8988T (cell line): ENCODE results near the gene ZNF808.
"Not testable (repeated sequence)": the region's sequence is repeated elsewhere in the genome, so short reads cannot be mapped to it uniquely, and the experiment has no call there.

Experiments used
- DNase-seq: peaks from one replicate; pipeline ENCODE4 v3.0.0; 2011

Gene ZNF808

GRCh38 chr19:52538815-52539214, 11.3 kb downstream of the ZNF808 start:
- not testable (repeated sequence) for DNase-seq

DNA sequence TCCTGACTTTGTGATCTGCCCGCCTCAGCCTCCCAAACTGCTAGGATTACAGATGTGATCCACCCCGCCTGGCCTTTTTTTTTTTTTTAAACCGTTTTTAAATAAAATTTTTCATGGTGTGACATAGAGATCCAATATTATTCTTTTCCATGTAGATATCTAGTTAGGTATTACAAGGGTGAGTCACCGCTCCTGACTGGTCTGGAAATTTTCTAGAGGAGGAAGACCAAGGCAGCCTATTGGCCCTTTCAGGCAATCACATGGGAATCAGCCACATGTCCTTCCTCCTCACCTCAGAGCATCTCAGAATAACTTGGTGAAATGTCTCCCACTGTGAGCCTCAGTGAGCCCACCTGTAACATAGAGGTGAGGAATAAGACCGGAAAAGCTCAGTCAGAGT, 13.7 kb downstream of the ZNF808 start:
- DNase-seq = not testable (repeated sequence)

DNA sequence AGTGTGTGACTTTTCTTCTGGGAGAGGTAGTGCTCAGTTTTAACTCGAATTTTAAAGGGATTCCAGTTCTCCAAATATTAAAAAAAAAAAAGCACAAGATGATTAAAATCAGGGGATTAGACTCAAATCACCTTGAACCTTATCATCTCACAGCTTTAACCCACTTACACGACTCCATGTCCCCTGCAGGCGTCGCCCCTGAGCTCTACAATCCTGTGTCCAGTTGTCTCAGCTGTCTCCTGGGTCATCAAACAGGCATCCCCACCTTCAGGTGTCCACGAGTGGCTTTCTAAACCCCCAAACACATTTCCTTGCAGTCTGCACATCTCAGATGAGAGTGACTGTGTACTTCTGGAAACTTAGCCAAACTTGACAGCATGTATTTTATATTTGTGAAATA, 14.1 kb downstream of the ZNF808 start:
- no peak for DNase-seq

- DNase-seq = not testable (repeated sequence)
These were observed 15.1 kb downstream of the ZNF808 start for GRCh38 chr19:52542541-52542940.

GRCh38 chr19:52542984-52543664, 15.7 kb downstream of the ZNF808 start:
- no peak for DNase-seq

- DNase-seq = no peak
These were observed 26.9 kb downstream of the ZNF808 start for GRCh38 chr19:52554216-52554971.

GRCh38 chr19:52557231-52557995, 29.9 kb downstream of the ZNF808 start:
- DNase-seq = no peak

DNA sequence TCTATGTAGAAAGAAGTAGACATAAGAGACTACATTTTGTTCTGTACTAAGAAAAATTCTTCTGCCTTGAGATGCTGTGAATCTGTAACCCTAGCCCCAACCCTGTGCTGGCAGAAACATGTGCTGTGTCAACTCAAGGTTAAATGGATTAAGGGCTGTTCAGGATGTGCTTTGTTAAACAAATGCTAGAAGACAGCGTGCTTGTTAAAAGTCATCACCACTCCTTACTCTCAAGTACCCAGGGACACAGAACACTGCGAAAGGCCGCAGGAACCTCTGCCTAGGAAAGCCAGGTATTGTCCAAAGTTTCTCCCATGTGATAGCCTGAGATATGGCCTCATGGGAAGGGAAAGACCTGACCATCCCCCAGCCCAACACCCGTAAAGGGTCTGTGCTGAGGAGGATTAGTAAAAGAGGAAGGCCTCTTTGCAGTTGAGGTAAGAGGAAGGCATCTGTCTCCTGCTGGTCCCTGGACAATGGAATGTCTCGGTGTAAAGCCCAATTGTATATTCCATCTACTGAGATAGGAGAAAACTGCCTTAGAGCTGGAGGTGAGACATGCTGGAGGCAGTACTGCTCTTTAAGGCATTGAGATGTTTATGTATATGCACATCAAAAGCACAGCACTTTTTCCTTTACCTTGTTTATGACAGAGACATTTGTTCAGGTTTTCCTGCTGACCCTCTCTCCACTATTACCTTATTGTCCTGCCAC, 31.4 kb downstream of the ZNF808 start:
- DNase-seq = not testable (repeated sequence)

- not testable (repeated sequence) for DNase-seq
These were observed 34.1 kb downstream of the ZNF808 start for GRCh38 chr19:52561611-52562010.

- DNase-seq = no peak
These were observed 38.7 kb downstream of the ZNF808 start for GRCh38 chr19:52566121-52566520.

DNA sequence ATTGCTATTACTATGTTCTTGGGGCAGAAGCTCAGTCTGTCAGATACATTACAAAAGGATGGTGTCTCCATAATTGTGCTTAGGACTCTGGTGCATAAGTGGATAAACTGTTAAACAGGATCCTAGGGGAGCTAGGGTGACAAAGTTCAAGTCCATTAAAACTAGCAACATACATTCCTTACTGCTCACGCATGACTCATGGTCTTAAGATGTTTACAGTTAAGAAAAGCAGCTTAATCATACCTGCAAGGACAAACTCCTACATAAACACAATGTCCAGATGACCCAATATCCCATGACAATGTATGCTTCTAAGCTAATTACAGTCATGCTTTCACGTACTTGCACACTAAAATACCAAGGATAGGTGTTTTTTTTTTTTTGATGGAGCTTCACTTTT, 39.1 kb downstream of the ZNF808 start:
- DNase-seq = no peak

GRCh38 chr19:52567921-52568320, 40.5 kb downstream of the ZNF808 start:
- no peak for DNase-seq

DNA sequence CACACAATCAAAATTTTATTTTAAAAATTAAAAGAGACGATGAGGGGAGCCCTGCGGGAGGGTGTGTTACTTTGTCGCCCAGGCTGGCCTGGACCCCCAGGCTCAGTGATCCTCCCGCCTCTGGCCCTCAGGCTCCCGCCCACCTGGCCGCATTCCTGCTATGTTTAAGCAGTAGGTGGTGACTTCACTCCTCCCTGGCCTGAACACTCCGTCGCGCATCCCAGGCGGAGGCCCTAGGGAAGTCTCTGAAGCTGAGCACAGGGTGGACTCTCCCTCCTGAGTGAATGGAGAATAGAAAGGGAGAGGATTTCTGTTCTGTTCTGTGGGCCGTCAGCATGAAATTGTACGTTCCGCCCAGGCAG, 42.2 kb downstream of the ZNF808 start:
- not testable (repeated sequence) for DNase-seq

DNA sequence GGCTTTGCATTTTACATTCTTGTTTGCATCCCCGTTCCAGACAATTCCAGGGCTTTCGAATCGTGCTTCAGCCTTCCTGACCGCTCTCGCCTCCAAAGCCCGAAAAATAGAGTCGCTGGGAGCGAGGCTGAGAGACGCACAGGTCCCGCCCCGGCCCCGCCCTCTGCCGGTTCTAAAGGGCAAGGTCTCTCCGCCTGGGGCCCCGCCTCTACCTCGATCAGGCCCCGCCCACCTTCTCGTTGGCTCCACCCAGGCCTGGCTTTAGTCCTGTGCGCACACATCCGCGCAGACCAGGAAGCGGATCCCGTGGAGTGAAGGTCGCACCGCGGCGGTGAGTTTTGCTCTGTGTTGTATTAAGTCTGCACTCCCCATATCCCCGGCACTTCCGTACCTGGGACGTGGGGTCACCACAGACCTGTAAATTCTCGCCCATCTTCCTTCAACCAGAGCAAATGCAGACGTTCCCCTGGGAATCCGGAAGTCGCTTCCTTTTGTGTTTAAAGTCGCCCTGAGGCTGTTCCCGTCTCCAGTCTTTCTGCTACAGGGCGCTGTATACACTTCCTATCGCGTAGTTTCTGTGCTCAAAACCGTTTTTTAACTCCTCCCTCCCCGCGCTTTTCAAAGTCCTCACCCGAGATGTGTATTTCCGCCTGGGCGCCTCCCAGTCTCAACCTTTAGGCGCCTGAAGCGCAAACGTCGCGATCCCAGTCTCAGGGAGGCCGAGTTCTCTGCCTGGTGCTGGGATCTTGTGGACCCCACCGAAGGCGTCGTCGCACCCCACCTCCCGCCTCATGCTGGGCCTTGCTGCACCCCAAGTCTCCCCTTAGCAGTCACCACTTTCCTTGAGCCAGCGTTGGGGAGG, 42.8 kb downstream of the ZNF808 start, which contains the start of gene ZNF701:
Gene ZNF701, plus strand, starts transcription at position 288 of the 862 bp plus-strand sequence. CDS start 3,861 bp downstream, outside the sequence.
- peak; percentile 35 for DNase-seq

DNA sequence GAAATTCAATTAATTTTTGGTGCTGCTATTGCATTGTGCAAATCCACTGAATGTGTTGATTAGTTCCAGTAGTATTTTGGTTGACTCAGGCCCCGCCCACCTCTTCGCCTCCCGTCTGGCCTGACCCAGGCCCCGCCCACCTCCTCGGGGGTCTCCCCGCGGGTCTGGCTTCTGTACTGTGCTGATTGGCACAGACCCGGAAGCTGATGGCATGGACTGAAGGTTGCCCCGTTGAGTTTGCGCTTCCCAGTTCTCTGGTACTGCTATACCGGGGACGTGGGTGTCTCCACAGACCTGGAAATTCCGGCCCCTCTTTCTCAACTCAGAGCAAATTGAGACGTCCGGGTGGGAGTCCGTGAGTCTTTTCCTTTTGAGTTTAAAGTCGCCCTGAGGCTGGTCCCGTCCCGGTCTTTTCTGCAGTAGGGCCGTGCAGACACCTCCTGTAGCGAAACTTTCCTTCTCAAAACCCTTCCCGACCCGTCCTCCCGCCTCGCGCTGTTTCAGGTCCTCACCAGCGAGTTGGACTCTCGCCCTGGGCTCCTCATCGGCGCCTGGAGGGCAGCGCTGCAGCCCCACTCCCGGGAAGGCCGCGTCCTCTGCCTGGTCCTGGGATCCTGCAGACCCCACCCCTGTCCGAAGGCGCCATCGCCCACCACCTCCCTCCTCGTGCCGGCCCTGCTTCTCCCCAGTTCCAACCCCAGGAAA, 57.4 kb downstream of the ZNF808 start:
- DNase-seq = no peak

GRCh38 chr19:52585604-52586003, 58.1 kb downstream of the ZNF808 start:
- no peak for DNase-seq

- DNase-seq = no peak
These were observed 63.3 kb downstream of the ZNF808 start for GRCh38 chr19:52590728-52591127.

GRCh38 chr19:52592301-52592700, 64.8 kb downstream of the ZNF808 start:
- no peak for DNase-seq

- DNase-seq = not testable (repeated sequence)
These were observed 66.0 kb downstream of the ZNF808 start for GRCh38 chr19:52593441-52593840.

- DNase-seq = no peak
These were observed 71.8 kb downstream of the ZNF808 start for GRCh38 chr19:52599241-52599640.

GRCh38 chr19:52600639-52601024, 73.2 kb downstream of the ZNF808 start:
- no peak for DNase-seq
